HG03558 (cell line): ENCODE data around the gene THBS3.
"Not testable (repeated sequence)": the region's sequence is repeated elsewhere in the genome, so short reads cannot be mapped to it uniquely, and the experiment has no call there.

Experiments used
- ATAC-seq: cut with Tn5 transposase; IDR thresholded peaks from one replicate; pipeline ENCODE4 v1.9.1; 2021; ENCODE audit warnings: moderate number of reproducible peaks; ENCODE audit not compliant: unreplicated experiment; ENCODE audit errors: extremely low read depth

Gene THBS3

DNA sequence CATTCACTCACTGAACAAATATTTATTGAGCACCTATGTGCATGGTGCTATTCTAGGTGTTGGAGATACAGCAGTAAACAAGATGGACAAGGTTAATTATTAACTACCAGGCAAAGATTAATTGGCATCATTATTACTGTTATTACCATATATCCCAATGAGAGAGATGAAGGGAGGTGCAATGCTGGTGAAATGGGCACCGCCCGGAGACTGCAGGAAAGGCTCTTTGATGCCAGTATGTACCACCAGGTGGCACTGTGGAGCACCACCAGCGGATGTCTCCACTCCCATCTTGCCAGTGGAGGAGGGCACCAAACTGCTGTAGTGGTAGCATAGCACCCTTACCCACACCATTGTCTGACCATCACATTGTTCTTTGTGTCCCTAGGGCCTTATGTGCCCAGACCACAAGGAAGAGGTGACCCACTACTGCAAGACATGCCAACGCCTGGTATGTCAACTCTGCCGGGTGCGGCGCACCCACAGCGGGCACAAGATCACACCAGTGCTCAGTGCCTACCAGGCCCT is 31.1 kb downstream of the THBS3 start:
- no peak for ATAC-seq

DNA sequence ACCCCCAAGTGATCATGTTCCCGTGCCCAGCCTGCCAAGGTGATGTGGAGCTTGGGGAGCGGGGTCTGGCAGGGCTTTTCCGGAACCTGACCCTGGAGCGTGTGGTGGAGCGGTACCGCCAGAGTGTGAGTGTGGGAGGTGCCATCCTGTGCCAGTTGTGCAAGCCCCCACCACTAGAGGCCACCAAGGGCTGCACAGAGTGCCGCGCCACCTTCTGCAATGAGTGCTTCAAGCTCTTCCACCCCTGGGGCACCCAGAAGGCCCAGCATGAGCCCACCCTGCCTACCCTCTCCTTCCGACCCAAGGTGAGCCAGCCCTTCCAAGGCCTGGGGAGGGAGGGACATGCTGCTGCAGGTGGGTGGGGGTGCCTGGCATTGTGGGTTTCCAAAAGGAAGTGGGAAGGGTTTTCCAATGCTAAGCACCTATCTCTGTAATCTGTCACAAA is 31.7 kb downstream of the THBS3 start:
- no peak for ATAC-seq

DNA sequence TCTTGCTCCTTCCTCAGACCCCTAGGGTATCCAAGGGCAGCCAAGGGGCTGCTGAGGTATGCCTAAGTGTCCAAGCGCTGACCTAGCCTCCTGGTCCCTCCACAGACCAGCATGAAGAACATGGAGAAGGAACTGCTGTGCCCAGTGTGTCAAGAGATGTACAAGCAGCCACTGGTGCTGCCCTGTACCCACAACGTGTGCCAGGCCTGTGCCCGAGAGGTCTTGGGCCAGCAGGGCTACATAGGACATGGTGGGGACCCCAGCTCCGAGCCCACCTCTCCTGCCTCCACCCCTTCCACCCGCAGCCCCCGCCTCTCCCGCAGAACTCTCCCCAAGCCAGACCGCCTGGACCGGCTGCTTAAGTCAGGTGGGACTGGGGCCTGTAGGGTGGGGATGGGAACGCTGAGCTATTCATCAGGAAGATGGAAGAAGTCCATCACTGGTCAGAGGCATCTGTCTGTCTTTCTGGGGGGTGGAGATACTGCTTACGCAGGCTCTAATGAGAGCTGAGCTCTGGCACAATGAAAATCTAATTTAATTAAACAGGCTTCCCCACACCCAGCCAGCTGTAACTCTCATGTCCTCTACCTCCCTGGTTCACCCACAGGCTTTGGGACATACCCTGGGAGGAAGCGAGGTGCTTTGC is 32.3 kb downstream of the THBS3 start:
- no peak for ATAC-seq

DNA sequence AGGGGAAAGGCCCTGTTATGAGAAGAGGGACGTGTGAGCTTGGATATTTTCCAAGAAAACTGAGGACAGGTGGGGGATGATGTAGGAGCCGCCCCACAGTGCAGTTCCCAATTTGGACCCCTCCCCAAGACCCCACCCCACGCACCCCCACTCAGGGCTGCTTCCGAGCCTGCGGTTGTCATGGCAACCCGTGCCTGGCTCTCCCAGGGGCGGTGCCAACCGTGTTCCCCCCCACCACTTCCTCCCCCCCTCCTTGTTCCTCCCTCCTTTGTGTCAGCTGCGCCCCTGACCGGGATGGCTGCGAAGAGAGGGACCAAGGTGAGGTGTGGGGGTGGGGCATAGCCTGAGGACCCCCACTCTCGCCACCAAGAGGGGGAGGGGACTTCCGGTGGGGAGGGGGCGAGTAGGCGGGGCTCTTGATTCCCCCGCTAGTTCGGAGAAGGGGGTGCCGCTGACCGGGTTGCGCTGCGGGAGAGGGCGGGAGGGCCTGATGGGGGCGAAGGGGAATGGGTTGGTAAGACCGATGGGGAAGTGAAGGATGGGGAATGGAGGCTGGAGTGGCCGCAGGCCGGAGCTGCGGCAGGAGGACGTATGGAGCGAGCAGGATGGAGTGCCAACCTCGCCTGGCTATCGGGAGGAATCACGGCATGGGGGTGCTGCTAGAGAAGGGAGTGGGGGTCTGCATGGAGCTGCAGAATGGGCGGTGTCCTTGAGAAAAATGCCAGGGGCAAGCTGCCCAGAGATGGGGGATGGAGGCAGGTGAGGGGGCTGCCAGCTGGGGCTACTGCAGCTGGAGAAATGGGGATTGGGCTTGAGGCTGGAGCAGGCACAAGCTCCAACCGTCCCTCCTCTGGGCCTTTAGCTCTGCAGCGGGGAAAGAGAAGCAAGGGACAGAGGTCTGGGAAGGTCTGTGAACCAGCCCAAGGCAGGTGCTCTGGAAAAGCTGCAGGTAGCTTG is 33.1 kb downstream of the THBS3 start:
- no peak for ATAC-seq

DNA sequence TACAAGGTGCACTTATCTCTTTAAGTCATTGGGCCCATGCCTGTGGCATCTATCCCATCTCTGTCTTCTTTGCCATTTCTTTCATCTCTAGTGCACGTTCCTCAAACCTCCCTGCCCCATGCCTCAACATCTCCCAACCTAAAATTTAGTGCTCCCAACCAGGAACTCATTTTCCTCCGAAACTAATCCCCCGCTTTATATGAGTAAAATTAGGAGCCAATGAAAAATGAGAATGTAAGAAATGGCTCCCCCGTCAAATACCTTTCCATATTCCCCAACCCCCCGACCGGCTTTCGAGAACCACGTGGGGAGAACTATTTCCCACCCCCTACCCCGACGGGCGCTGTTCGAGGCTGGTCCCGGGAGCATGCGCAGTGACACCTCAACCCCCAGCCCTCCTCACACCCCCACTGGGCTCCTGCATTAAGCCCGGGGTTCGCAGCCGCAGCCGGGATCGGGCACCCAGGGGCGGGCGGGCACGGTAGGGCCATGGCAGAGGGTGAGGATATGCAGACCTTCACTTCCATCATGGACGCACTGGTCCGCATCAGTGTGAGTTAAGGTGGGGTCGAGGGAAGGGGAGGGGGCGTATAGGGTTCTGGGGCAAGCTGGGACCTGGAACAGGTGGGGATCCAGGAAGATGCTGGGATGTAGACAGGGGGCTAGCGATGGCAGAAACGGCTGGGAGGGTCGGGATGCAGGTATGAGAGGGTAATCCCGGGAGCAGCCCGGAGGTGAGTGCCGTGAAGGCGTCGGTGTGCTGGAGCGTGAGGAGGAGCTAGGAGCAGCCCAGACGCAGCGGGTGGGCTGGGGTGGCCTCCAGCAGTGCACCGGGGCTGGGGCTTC is 34.0 kb downstream of the THBS3 start, which contains the start of gene TRIM46:
Gene TRIM46 (plus strand): TSS at position 372 of the 846 bp plus-strand sequence. CDS start 118 bp downstream, at position 490.
- no peak for ATAC-seq

DNA sequence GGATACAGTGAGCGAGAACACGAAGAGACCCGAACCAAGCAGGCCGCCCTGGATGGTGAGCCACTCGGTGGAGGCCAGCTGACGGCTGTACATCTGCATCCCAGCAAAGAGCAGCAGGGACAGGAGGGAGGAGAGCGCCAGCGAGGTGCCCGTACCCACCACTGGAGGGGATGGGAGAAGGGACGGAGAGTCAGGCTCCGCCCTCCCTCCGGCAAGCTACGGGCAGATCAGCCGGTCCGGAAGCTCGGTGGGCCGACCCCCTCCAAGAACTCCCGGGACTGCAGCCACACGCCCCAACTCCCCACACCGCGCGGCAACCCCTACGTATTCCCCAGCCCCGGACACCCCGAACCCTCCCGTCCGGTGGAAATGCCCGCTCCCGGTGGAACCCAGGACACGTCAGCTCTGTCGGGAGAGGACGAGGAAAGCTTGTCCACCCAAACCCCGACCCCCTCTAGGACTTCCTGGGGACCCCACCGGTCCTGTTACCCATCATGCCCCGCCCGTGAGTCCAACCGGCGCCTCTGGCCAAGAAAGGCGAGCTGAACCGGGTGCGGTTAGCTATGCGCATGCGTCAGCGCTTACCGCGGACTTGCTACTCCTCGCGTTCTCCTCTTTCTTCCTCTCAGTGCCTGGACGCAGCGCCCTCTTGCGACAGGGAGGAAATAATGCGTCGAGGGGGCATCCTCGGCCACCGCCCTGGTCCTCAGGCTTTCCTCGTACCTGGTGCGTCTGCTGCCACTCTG is 34.8 kb downstream of the THBS3 start, which contains the start of gene KRTCAP2:
Gene KRTCAP2 (minus strand): TSS at position 573 of the 746 bp plus-strand sequence. CDS start 80 bp downstream, at position 493.
- ATAC-seq, result peak; percentile 42

DNA sequence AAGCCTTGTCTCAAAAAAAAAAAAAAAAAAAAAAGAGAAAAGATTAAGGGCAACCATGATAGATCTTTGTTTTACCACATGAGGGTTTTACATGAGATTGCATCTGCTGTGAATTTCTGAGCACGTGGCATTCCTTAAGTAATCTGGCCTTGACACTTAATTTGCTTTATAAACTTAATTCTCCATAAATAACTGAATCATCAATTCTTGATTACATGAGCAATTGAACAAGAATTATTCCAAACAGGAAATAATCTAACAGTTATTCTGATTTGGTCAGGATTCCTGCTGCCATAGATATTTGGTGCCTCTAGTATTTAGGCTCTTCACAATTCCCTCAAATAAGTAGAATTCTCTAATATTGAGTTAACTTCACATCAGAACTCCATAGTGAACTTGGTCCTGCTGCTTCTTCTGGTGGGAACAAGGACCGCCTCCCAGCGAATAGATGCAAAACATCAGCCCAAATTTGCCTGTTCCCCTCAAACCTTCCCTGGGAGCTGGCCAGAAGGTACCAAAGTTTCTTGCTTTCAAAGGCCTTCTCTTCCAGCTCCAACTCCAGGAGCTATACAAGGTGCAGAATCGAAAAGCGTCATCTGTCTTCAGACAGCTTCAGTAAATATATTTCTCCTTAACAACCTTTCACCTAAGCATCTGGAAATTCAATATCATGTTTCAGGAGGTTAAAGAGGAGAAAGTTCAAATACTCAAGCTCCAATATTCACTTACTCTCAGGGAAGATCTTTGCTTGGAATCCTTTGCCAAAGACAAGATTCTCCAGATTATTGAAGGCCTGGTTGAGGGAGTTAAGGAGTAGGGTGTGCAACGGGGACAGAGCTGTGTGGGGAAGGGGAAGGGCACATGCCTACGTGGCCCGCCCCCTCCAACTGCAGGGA is 35.6 kb downstream of the THBS3 start:
- ATAC-seq, result no peak

- no peak for ATAC-seq
Measured at GRCh38 chr1:155170806-155171205, 36.9 kb downstream of the THBS3 start.

- no peak for ATAC-seq
Measured at GRCh38 chr1:155170101-155170785, 37.5 kb downstream of the THBS3 start.

GRCh38 chr1:155169541-155169940 is 38.2 kb downstream of the THBS3 start:
- no peak for ATAC-seq

DNA sequence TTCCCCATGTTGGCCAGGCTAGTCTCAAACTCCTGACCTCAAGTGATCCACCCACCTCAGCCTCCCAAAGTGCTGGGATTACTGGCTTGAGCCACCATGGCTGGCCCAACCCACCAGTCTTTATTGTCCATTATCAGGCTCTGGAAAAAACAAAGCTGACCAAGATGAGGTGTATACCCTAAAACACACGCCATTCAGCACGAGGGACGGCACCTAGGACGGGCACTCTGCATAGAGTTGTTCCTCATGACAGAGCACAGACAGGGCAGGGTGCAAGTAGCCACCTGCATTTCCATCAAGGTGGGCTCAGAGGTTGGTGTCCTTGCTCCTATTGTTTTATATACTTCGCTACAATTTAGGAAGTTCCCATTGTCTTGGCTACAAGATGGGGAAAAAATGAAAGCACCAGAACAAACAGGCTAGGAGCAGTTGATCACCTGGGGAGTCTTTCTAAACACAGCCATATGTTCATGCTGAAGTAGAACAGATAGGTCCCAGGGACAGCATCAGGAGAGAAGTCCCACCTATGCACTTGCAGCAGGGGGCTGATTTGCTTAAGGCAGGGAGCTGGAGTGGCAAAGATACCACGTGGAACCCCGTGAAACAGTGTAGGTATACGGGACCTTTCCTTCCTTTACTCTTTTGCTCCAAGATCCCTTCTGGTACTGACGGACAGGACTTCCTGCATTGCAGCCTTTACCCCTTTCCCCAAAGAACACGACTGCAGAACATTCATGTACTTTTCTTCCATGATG is 39.1 kb downstream of the THBS3 start:
- no peak for ATAC-seq

GRCh38 chr1:155168105-155168445 is 39.6 kb downstream of the THBS3 start:
- not testable (repeated sequence) for ATAC-seq

DNA sequence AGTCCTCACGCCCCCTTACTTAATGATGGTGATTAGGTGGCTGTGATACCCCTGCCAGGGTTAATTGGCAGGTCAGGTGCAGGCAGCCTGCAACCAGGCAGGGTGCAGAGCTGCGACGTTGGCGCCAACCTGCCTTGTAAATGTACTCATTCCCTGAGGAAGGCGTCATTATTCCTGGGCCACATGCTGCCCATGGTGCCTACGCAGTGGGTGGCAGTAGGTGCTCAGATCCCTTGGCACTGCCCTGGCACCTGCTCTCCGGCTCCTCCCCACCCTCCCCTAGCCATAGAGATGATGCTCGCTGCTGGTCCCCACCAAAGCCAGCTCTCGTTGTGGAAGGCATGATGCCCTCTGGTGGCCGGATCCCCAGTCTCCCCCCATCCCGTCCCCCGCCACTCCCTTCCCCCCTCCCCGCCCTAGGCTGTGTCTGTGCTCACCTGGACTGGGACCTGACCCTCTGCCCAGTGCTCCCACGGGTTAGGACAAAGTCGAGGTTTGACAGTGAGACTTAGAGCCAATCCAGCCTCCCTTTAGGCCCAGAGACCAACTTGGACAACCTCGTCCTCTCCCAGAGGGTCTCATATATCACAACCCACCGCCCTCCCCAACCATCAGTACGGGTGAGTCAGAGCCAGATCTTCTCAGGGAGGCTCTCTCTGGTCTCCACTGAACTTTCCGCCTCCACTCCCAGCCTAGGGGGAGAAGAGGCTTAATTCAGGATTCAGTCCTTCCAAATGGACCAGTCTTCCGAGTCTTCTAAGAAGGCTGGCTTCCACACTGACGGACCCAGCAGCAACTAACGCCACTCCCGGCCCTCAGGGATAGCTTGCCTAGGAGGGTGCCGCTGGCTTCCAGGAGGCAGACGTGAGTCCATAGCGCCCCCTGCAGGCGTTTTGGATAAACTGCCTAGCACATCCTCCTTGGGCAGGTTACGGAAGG is 40.3 kb downstream of the THBS3 start:
- no peak for ATAC-seq

DNA sequence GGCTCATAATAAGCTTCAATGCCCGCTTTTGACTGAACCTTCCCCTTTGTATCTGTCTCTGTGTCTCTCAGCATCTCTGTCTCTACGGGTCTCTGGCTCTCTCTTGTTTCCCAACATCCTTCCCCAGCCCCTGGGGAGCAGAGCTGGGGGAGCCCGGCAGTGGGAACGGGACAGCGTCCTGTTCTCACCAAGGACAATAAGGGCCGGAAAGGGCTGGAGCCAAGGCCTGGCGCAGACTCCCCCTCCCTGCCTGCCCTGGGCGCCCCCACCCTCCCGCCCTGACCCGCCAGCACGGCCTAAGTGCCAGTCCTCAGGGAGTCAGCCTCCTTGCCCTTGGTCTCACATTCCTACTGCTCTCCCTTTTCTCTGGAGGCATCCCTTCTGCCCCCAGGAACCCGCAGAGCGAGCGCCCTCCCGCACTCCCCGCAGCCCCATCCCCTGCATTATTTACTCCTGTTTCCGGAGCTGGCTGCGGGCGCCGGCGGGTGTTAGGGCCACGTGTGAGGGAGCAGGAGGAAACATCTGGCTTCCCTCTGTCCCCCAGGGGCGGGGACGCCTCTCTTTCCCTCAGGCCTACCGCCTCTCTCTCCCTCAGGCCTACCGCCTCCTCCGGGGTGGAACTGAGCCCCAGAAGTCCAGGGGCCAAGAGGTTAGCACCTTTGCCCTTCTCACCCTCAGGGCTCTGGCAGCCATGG is 41.1 kb downstream of the THBS3 start:
- no peak for ATAC-seq

GRCh38 chr1:155166051-155166470 is 41.6 kb downstream of the THBS3 start:
- no peak for ATAC-seq

GRCh38 chr1:155164625-155165024 is 43.1 kb downstream of the THBS3 start:
- not testable (repeated sequence) for ATAC-seq
